ENCODE data around the gene C1GALT1. TPM values are rescaled to one million over a fixed set of nuclear protein-coding genes. Genes with fewer than 3 reads are reported as not detected.
"Not testable (repeated sequence)": the region's sequence is repeated elsewhere in the genome, so short reads cannot be mapped to it uniquely, and the experiment has no call there.

The C1GALT1 gene
- total RNA-seq, 3 donors from 2014 or later, result 23.3 to 38.9 (median 30.1) TPM

DNA sequence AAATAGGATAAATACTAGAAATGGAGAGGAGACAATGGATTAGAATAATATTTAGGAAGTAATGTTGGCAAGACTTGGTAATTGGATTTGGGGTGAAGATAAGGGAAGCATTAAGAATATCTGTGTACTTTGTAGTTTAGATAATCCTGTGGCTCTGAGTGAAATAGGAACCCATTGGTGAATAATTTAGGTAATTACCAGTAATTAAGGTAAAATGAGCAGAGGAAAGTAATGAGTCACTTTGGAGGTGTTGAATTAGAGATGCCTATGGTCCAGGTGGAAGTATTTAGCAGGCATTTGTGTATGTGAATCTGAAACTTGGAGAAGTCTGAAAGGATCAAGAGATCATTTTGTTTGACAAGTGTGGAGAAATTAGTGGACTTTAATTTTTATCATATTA, 5.7 kb downstream of the C1GALT1 start:
- TF ChIP-seq, protein P1, sequence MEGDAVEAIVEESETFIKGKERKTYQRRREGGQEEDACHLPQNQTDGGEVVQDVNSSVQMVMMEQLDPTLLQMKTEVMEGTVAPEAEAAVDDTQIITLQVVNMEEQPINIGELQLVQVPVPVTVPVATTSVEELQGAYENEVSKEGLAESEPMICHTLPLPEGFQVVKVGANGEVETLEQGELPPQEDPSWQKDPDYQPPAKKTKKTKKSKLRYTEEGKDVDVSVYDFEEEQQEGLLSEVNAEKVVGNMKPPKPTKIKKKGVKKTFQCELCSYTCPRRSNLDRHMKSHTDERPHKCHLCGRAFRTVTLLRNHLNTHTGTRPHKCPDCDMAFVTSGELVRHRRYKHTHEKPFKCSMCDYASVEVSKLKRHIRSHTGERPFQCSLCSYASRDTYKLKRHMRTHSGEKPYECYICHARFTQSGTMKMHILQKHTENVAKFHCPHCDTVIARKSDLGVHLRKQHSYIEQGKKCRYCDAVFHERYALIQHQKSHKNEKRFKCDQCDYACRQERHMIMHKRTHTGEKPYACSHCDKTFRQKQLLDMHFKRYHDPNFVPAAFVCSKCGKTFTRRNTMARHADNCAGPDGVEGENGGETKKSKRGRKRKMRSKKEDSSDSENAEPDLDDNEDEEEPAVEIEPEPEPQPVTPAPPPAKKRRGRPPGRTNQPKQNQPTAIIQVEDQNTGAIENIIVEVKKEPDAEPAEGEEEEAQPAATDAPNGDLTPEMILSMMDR (IDR thresholded peaks at IDR 0.05), result no peak
- DNase-seq (no peak), ATAC-seq (no peak)
- intact Hi-C loops (cut with DNase I, micrococcal nuclease), result no loop called here
- peaks cover 5% of the 10 kb centered on the region for H3K4me1 ChIP-seq (ENCODE audit: low read depth)
- no peak overlapping the region for H3K4me3 ChIP-seq
- no peaks in the 10 kb centered on the region for H3K36me3 ChIP-seq (ENCODE audit: low read depth)
- H3K9me3 ChIP-seq, result no peaks in the 10 kb centered on the region

DNA sequence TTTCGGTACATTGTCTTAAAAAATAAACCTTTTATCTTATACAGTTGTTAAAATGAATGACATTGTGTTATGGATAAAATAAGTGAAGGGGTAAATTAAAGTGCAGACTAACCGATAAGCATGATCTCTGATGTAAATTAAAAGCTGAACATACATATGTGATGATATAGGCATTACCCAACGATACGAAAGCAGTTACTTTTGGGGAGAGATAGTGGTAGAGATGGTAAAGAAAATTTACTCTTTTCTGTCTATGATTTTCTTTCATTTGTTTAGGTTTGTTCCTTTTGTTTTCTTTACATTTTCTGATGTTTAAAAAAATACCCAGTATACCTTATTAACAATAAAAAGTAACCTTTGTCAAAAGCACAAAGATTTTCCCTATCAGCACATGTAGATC, 6.4 kb downstream of the C1GALT1 start:
- ATAC-seq (no peak), DNase-seq (no peak)
- Histone ChIP-seq H3K9me3 (no peaks in the 10 kb centered on the region), H3K36me3 (ENCODE audit: low read depth) (no peaks in the 10 kb centered on the region), H3K4me3 (no peak overlapping the region), H3K4me1 (ENCODE audit: low read depth) (peaks cover 5% of the 10 kb centered on the region)
- TF ChIP-seq, protein P1 (IDR thresholded peaks at IDR 0.05), result no peak
- intact Hi-C loops (cut with DNase I, micrococcal nuclease), result no loop called here

DNA sequence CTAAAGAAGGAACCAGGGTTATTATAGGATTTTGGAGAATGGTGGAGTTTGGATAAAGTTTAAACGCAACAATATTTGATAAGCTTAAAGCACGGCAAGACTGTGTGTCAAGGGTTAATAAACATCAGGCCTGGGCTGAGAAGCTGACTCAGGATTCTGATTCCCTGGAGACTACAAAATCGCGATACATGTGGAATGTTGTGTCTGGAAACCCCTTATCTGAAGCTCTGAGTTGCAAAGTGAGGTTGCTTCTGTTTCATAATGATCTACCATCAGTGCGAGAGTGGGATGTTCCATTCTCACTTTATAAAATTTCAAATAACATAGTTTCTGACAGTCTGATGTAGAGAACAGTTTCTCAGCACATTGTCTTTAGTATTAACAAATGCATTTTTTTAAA, 7.8 kb downstream of the C1GALT1 start:
- DNase-seq, result no peak
- intact Hi-C loops (cut with DNase I, micrococcal nuclease), result no loop called here
- H3K4me1 ChIP-seq (ENCODE audit: low read depth), result peaks cover 4% of the 10 kb centered on the region

DNA sequence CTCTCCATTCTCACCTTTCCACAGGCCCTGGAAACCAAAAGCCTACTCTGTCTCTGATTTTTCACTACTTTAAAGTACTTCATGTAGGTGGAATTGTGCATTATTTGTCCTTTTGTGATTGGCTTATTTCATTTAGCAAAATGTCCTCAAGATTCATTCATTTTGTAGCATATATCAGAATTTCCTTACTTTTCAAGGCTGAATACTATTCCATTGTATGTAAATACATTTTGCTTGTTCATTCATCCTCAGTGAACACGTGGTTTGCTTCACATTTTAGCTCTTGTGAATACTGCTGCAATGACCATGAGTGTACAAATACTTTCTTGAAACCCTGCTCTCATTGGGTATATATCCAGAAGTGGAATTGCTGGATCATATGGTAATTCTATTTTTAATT, 8.8 kb downstream of the C1GALT1 start:
- intact Hi-C loops (cut with DNase I, micrococcal nuclease), result no loop called here
- no peak for DNase-seq
- ATAC-seq, result no peak
- TF ChIP-seq, protein P1 (IDR thresholded peaks at IDR 0.05), result no peak
- no peaks in the 10 kb centered on the region for H3K9me3 ChIP-seq
- H3K36me3 ChIP-seq (ENCODE audit: low read depth), result no peaks in the 10 kb centered on the region
- no peak overlapping the region for H3K4me3 ChIP-seq
- no peaks in the 10 kb centered on the region for H3K4me1 ChIP-seq (ENCODE audit: low read depth)

More for the DNA sequence above, 7.8 kb downstream of the C1GALT1 start:
- TF ChIP-seq, protein P1 (IDR thresholded peaks at IDR 0.05), result no peak
- Histone ChIP-seq H3K9me3 (no peaks in the 10 kb centered on the region), H3K4me3 (no peak overlapping the region), H3K36me3 (ENCODE audit: low read depth) (no peaks in the 10 kb centered on the region)
- no peak for ATAC-seq

DNA sequence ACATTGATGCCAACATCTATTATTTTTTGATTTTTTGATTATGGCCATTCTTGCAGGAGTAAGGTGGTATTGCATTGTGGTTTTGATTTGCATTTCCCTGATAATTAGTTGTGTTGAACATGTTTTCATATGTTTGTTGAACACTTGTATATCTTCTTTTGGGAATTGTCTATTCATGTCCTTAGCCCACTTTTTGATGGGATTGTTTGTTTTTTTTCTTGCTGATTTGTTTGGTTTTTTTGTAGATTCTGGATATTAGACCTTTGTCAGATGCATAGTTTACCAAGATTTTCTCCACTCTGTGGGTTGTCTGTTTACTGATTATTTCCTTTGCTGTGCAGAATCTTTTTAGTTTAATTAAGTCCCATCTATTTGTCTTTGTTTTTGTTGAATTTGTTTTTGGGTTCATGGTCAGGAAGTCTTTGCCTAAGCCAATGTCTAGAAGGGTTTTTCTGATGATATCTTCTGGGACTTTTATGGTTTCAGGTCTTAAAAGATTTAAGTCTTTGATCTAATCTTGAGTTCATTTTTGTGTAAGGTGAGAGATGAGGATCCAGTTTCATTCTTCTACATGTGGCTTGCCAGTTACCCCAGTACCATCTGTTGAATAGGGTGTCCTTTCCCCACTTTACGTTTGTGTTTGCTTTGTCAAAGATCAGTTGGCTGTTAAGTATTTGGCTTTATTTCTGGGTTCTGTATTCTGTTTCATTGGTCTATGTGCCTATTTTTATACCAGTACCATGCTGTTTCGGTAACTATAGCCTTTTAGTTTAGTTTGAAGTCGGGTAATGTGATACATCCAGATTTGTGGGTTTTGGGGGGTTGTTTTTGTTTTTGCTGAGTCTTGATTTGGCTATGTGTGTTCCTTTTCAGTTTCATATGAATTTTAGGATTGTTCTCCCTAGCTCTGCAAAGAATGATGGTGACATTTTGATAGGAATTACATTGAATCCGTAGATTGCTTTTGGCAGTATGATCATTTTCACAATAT, 10.7 kb downstream of the C1GALT1 start:
- ATAC-seq; intact Hi-C loops (cut with DNase I, micrococcal nuclease); H3K9me3 ChIP-seq; H3K36me3 ChIP-seq (ENCODE audit: low read depth); H3K4me1 ChIP-seq (ENCODE audit: low read depth); DNase-seq; H3K4me3 ChIP-seq: not testable (repeated sequence)

DNA sequence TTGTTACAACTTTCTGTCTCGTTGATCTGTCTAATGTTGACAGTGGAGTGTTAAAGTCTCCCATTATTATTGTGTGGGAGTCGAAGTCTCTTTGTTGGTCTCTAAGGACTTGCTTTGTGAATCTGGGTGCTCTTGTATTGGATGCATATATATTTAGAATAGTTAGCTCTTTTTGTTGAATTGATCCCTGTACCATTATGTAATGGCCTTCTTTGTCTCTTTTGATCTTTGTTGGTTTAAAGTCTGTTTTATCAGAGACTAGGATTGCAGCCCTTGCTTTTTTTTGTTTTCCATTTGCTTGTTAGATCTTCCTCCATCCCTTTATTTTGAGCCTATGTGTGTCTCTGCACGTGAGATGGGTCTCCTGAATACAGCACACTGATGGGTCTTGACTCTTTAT, 17.2 kb downstream of the C1GALT1 start:
- peaks cover 10% of the 10 kb centered on the region for H3K4me1 ChIP-seq (ENCODE audit: low read depth)
- ATAC-seq; H3K9me3 ChIP-seq; H3K36me3 ChIP-seq (ENCODE audit: low read depth); H3K4me3 ChIP-seq; DNase-seq; intact Hi-C loops (cut with DNase I, micrococcal nuclease): not testable (repeated sequence)

DNA sequence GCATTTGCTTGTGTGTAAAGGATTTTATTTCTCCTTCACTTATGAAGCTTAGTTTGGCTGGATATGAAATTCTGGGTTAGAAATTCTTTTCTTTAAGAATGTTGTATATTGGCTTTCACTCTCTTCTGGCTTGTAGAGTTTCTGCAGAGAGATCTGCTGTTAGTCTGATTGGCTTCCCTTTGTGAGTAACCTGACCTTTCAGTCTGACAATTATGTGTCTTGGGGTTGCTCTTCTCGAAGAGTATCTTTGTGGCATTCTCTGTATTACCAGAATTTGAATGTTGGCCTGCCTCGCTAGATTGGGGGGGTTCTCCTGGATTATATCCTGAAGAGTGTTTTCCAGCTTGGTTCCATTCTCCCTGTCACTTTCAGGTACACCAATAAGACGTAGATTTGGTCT, 17.9 kb downstream of the C1GALT1 start:
- intact Hi-C loops (cut with DNase I, micrococcal nuclease); DNase-seq: not testable (repeated sequence)

More for the DNA sequence above, 17.9 kb downstream of the C1GALT1 start:
- not testable (repeated sequence) for H3K4me3 ChIP-seq; H3K9me3 ChIP-seq; H3K36me3 ChIP-seq (ENCODE audit: low read depth); ATAC-seq
- H3K4me1 ChIP-seq (ENCODE audit: low read depth), result peaks cover 10% of the 10 kb centered on the region
